Nephron progenitor cell (in vitro differentiated cells): Measurements from ENCODE around the gene DFFA.

Source experiments
- DNase-seq: peaks from one replicate; pipeline ENCODE4 v3.0.0; 2021
- H3K27ac Mint-ChIP-seq: 2 replicates; pipeline ENCODE4 v1.8.0; 2021; ENCODE audit warnings: mild to moderate bottlenecking, moderate library complexity, mixed read lengths
- H3K27me3 Mint-ChIP-seq: 2 replicates; pipeline ENCODE4 v1.8.0; 2021; ENCODE audit warnings: mild to moderate bottlenecking, low read depth, mixed read lengths; ENCODE audit not compliant: poor library complexity
- H3K36me3 Mint-ChIP-seq: 2 replicates; pipeline ENCODE4 v1.8.0; 2021; ENCODE audit warnings: low read depth, mixed read lengths
- H3K4me1 Mint-ChIP-seq: 2 replicates; pipeline ENCODE4 v1.8.0; 2021; ENCODE audit warnings: mixed read lengths
- H3K4me3 Mint-ChIP-seq: 2 replicates; pipeline ENCODE4 v1.8.0; 2021; ENCODE audit warnings: mild to moderate bottlenecking, moderate library complexity, mixed read lengths
- H3K9me3 Mint-ChIP-seq: 2 replicates; pipeline ENCODE4 v1.8.0; 2021; ENCODE audit warnings: mild to moderate bottlenecking, moderate library complexity, mixed read lengths
- TF ChIP-seq, protein P1 (sequence below): fragments of 200-600 bp; sonication (generic); IDR thresholded peaks from 2 replicates; pipeline ENCODE4 v1.5.0; 2021; ENCODE audit warnings: antibody characterized with exemption

The DFFA gene

GRCh38 chr1:10517677-10517982, 45.3 kb upstream of the DFFA start:
- Mint-ChIP-seq H3K4me1 (peaks cover 69% of the 10 kb centered on the region), H3K27me3 (peaks cover 16% of the 10 kb centered on the region), H3K9me3 (no peaks in the 10 kb centered on the region), H3K4me3 (no peak overlapping the region), H3K36me3 (peaks cover 10% of the 10 kb centered on the region), H3K27ac (no peak overlapping the region)
- DNase-seq: no peak
- TF ChIP-seq, protein P1, sequence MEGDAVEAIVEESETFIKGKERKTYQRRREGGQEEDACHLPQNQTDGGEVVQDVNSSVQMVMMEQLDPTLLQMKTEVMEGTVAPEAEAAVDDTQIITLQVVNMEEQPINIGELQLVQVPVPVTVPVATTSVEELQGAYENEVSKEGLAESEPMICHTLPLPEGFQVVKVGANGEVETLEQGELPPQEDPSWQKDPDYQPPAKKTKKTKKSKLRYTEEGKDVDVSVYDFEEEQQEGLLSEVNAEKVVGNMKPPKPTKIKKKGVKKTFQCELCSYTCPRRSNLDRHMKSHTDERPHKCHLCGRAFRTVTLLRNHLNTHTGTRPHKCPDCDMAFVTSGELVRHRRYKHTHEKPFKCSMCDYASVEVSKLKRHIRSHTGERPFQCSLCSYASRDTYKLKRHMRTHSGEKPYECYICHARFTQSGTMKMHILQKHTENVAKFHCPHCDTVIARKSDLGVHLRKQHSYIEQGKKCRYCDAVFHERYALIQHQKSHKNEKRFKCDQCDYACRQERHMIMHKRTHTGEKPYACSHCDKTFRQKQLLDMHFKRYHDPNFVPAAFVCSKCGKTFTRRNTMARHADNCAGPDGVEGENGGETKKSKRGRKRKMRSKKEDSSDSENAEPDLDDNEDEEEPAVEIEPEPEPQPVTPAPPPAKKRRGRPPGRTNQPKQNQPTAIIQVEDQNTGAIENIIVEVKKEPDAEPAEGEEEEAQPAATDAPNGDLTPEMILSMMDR: no peak

DNA sequence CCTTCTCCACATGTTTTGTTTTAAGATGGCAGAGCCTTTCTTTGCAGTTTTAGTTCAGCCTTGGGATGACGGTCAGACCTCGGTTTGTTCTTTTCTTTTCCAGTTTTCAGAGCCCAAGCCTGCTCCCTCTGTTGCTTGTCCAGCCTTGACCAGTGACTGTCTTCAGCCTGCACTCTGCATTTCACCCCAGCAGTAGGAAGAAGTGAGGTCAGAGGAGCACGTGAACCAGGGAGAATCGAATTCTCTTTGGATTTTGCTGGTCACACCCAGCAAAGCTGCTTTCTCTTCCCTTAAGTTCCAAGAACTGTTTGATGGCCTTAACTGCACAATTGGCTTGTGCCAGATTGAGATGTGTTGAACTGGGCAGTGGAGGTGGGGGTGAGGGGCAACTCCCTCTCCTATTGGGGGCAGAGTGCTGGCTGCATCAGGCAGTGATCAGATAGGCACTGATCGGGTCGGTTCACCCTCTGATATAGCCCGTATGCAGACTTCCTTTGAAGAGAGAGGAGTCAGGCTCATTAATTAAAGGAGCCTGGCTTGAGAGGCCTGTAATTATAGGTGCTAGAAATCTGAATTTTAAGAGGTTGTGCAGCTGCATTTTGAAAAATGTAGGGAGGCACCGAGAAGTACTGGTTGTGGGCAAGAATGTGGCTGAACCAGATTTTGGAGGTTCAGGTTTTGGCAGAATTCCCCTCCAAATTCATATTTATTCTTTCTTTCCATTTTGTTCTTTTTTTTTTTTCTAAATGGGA, 44.8 kb upstream of the DFFA start:
- Mint-ChIP-seq H3K36me3 (peaks cover 10% of the 10 kb centered on the region), H3K27ac (peak overlapping the region; percentile 54), H3K4me1 (peaks cover 72% of the 10 kb centered on the region), H3K4me3 (peak overlapping the region; percentile 41), H3K9me3 (no peaks in the 10 kb centered on the region), H3K27me3 (peaks cover 16% of the 10 kb centered on the region)
- DNase-seq: no peak
- TF ChIP-seq, protein P1: no peak

DNA sequence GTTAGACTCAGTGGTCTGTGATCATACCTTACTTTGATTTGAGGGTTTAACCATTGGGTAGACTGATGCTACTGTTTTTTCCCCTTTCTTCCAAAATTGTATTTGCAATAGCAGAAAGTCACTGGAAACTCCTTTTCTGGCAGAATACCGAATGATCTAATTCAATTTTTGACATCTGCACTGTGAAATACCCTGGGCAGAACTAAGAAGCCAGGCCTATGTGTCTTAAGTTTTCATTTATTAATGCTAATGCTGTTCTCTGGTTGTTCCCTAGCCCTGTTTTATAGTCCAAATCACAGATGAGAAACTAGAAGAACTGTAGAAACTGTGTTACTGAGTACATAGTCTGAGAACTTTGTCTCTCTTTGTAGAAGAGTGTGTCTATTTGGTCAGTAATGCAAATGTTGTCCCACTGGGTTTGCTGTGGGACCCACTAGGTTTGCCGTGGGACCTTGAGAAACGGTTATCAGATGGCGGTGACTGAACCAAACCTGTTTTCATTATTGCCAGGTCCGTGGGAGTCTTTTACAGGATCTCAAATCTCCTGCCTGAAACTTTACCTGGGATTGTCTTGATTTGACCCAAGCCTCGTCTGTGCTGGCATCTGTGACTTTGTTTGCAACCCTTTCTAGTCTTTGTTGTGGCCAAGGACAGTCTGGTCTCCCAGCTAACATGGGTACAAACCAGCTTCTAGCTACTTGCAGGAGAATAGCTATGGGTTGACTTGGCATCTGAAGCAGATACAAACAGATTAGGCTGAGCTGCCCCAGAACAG, 43.8 kb upstream of the DFFA start:
- Mint-ChIP-seq H3K9me3 (no peaks in the 10 kb centered on the region), H3K4me1 (peaks cover 81% of the 10 kb centered on the region), H3K36me3 (peaks cover 8% of the 10 kb centered on the region), H3K27ac (no peak overlapping the region), H3K27me3 (peaks cover 16% of the 10 kb centered on the region), H3K4me3 (no peak overlapping the region)
- TF ChIP-seq, protein P1: no peak
- no peak for DNase-seq

- Mint-ChIP-seq H3K27ac (no peak overlapping the region), H3K36me3 (peaks cover 3% of the 10 kb centered on the region), H3K4me3 (no peak overlapping the region), H3K27me3 (peaks cover 16% of the 10 kb centered on the region), H3K4me1 (peaks cover 89% of the 10 kb centered on the region), H3K9me3 (no peaks in the 10 kb centered on the region)
- TF ChIP-seq, protein P1: no peak
- no peak for DNase-seq
Observed at GRCh38 chr1:10515301-10515975, 43.1 kb upstream of the DFFA start.

DNA sequence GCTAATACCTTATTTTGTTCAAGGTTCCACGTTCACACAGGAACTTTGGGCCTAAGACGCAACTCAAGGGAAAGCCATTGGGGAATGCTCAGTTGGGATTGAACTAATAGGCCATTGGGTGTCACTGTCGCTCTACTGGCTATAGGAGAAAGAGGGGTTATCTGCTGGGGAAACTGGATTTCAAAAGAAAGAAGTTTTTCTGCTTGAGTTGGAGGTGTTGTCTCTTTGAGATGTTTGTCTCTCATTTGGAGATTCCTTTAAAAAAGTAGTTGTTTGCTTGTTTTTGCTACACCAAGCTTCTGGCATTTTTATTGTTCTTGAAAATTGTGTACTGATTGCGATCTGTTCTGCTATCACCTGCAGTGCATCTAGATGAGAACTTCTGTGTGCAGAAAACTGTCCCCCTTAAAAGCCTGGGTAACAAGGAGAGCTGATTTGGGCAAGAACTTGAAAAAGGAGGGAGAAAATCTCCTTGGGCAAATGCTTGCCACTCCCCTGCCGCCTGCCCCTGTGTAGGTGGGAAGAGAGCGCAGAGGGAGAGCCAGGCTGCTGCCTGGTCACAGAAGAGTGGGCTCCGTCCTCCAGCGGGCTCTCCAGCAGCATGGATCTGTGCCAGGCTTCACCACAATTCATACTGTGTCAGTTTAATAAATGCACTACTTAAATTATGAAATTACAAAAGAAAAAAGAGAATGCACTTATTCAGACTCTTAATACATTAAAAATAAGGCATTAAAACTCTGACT, 42.3 kb upstream of the DFFA start:
- Mint-ChIP-seq H3K27ac (no peak overlapping the region), H3K4me3 (no peak overlapping the region)

More for the DNA sequence above, 42.3 kb upstream of the DFFA start:
- DNase-seq: no peak
- TF ChIP-seq, protein P1: peak; percentile 52
- Mint-ChIP-seq H3K27me3 (peaks cover 16% of the 10 kb centered on the region), H3K9me3 (no peaks in the 10 kb centered on the region), H3K36me3 (peaks cover 2% of the 10 kb centered on the region), H3K4me1 (peaks cover 94% of the 10 kb centered on the region)
